HCT116 (cell line): ENCODE results near the gene CRELD2. TPM values are rescaled to one million over a fixed set of nuclear protein-coding genes. Genes with fewer than 3 reads are reported as not detected.

Experiments used
- ATAC-seq: fragments of 200-7000 bp; cut with Tn5 transposase; 2 replicates; pipeline ENCODE4 v1.9.1; 2020; ENCODE audit warnings: mild to moderate bottlenecking, moderate library complexity
- BruUV-seq: library from RNA; stranded (reverse); fragments of 400-500 nt; replicated peaks from 2 replicates; lab custom pipeline; 2021; lab: Mats Ljungman, UMichigan
- CTCF ChIA-PET: fragments of 300-600 bp; sonication (Branson Sonifier 250); formaldehyde crosslinking; loops from one replicate; lab custom pipeline; 2021; ENCODE audit warnings: antibody characterized with exemption; lab: Charles Lee
- POLR2A ChIA-PET: fragments of 300-600, 350-600 bp; sonication (Branson Sonifier 250); formaldehyde crosslinking; loops from one replicate; lab custom pipeline; 2021; ENCODE audit warnings: antibody characterized with exemption; lab: Charles Lee
- RAD21 ChIA-PET, 2 experiments: fragments of 300-600 bp; sonication (Branson Sonifier 250); formaldehyde crosslinking; loops; one replicate each; lab custom pipeline; 2023; ENCODE audit warnings: low total read pairs in 2 of 2; ENCODE audit not compliant: uncharacterized antibody in 2 of 2, unreplicated experiment in 2 of 2, low non-redundant PET in 1 of 2; lab: Charles Lee
- DNase-seq: peaks from one replicate; pipeline ENCODE4 v3.0.0-alpha.2; 2010; ENCODE audit warnings: low read depth, low spot score
- H2AFZ ChIP-seq: fragments of 200-600 bp; shearing (Covaris generic), sonication (generic); 2 replicates; pipeline ENCODE4 v1.6.1; 2017; ENCODE audit warnings: low read depth, mixed run types, mixed read lengths, antibody characterized with exemption, low read length; ENCODE audit not compliant: poor library complexity, severe bottlenecking
- H3K27ac ChIP-seq: 2 replicates; pipeline ENCODE4 v1.5.1; 2012; ENCODE audit warnings: low read depth, low read length
- H3K27me3 ChIP-seq: fragments of 200-600 bp; sonication (generic); 2 replicates; pipeline ENCODE4 v1.6.1; 2016; ENCODE audit warnings: mixed run types, low read length, mixed read lengths; ENCODE audit not compliant: insufficient read depth
- H3K36me3 ChIP-seq, 2 experiments: fragments of 200-500 bp in 1 of 2; fragments of 200-600 bp in 1 of 2; sonication (Bioruptor generic) in 1 of 2; sonication (generic) in 1 of 2; 2 replicates each; pipeline versions ENCODE4 v1.5.1 to v1.6.1; 2014 to 2016; ENCODE audit warnings: low read length in 2 of 2, inconsistent platforms in 1 of 2, mixed read lengths in 1 of 2, mixed run types in 1 of 2; ENCODE audit not compliant: insufficient read depth in 2 of 2, control insufficient read depth in 1 of 2
- H3K4me1 ChIP-seq, 2 experiments: fragments of 200-600 bp in 1 of 2; sonication (generic) in 1 of 2; 2 replicates each; pipeline versions ENCODE4 v1.5.1 to v1.6.1; 2012 to 2017; ENCODE audit warnings: low read length in 2 of 2, inconsistent platforms in 1 of 2, mild to moderate bottlenecking in 1 of 2, mixed read lengths in 1 of 2, mixed run types in 1 of 2, moderate library complexity in 1 of 2; ENCODE audit not compliant: insufficient read depth in 2 of 2, control insufficient read depth in 1 of 2
- H3K4me2 ChIP-seq: fragments of 200-600 bp; sonication (generic); 2 replicates; pipeline ENCODE4 v1.6.1; 2017; ENCODE audit warnings: mixed run types, low read length, mixed read lengths
- H3K4me3 ChIP-seq, 2 experiments: fragments of 200-600 bp in 1 of 2; sonication (generic) in 1 of 2; replicated peaks in 1 of 2; 2 replicates each; pipeline ENCODE4 v1.5.1; 2011 to 2016; ENCODE audit warnings: low read length in 2 of 2, control low read depth in 1 of 2, low read depth in 1 of 2, mild to moderate bottlenecking in 1 of 2, mixed read lengths in 1 of 2, mixed run types in 1 of 2
- H3K79me2 ChIP-seq: fragments of 200-600 bp; sonication (generic); 2 replicates; pipeline ENCODE4 v1.6.1; 2017; ENCODE audit warnings: mild to moderate bottlenecking, mixed run types, low read length, moderate library complexity, mixed read lengths; ENCODE audit not compliant: insufficient read depth
- H3K9ac ChIP-seq: fragments of 200-600 bp; sonication (generic); 2 replicates; pipeline ENCODE4 v1.6.1; 2016; ENCODE audit warnings: low read length, mixed read lengths
- H3K9me2 ChIP-seq: fragments of 200-600 bp; sonication (generic), shearing (Covaris generic); 2 replicates; pipeline ENCODE4 v1.6.1; 2017; ENCODE audit warnings: mixed run types, mild to moderate bottlenecking, moderate library complexity; ENCODE audit not compliant: insufficient read depth
- H3K9me3 ChIP-seq, 2 experiments: fragments of 200-500 bp in 1 of 2; fragments of 200-600 bp in 1 of 2; sonication (Bioruptor generic) in 1 of 2; sonication (generic) in 1 of 2; 2 replicates each; pipeline ENCODE4 v1.6.1; 2014 to 2017; ENCODE audit warnings: low read length in 2 of 2, mixed read lengths in 2 of 2, inconsistent platforms in 1 of 2, low read depth in 1 of 2, mild to moderate bottlenecking in 1 of 2, mixed run types in 1 of 2, moderate library complexity in 1 of 2; ENCODE audit not compliant: control insufficient read depth in 1 of 2, insufficient read depth in 1 of 2
- H4K20me1 ChIP-seq: fragments of 200-600 bp; sonication (generic), shearing (Covaris generic); 2 replicates; pipeline ENCODE4 v1.6.1; 2017; ENCODE audit warnings: mixed run types, mild to moderate bottlenecking, moderate library complexity; ENCODE audit not compliant: insufficient read depth
- ATF3 ChIP-seq: IDR thresholded peaks from 2 replicates; pipeline ENCODE4 v1.6.1; 2012
- CTCF ChIP-seq, 3 experiments: fragments of 200-600 bp in 1 of 3; sonication (generic) in 1 of 3; IDR thresholded peaks in 2 of 3; conservative IDR thresholded peaks in 1 of 3; 2 replicates each; pipeline ENCODE4 v1.5.1; 2012 to 2017; ENCODE audit warnings: low read depth in 2 of 3, low read length in 2 of 3, antibody characterized with exemption in 1 of 3, borderline replicate concordance in 1 of 3, control low read depth in 1 of 3, mild to moderate bottlenecking in 1 of 3, mixed read lengths in 1 of 3, mixed run types in 1 of 3, moderate library complexity in 1 of 3; ENCODE audit not compliant: insufficient read depth in 1 of 3
- EGR1 ChIP-seq: IDR thresholded peaks from 2 replicates; pipeline ENCODE4 v1.6.1; 2012; ENCODE audit warnings: low read depth
- ELF1 ChIP-seq: IDR thresholded peaks from 2 replicates; pipeline ENCODE4 v1.6.1; 2012; ENCODE audit warnings: low read depth, borderline replicate concordance
- EZH2 ChIP-seq: fragments of 200-600 bp; sonication (generic); IDR thresholded peaks from 2 replicates; pipeline ENCODE4 v1.6.1; 2017; ENCODE audit warnings: antibody characterized with exemption, mixed run types
- EZH2phosphoT487 ChIP-seq: fragments of 200-600 bp; IDR thresholded peaks from 2 replicates; pipeline ENCODE4 v1.6.1; 2018; ENCODE audit warnings: antibody characterized with exemption, borderline replicate concordance
- FOSL1 ChIP-seq: IDR thresholded peaks from 2 replicates; pipeline ENCODE4 v1.6.1; 2012; ENCODE audit warnings: low read depth
- SIN3A ChIP-seq: IDR thresholded peaks from 2 replicates; pipeline ENCODE4 v1.6.1; 2012; ENCODE audit warnings: low read depth
- TCF7L2 ChIP-seq: IDR thresholded peaks from 2 replicates; pipeline ENCODE4 v1.7.0; 2011; ENCODE audit warnings: borderline replicate concordance, inconsistent platforms; ENCODE audit not compliant: insufficient read depth, insufficient read length; ENCODE audit errors: extremely low read depth
- YY1 ChIP-seq: IDR thresholded peaks from 2 replicates; pipeline ENCODE4 v1.6.1; 2011; ENCODE audit warnings: low read length, low read depth, moderate library complexity, mild to moderate bottlenecking; ENCODE audit not compliant: insufficient replicate concordance; ENCODE audit errors: extremely low read depth
- ZBTB33 ChIP-seq: IDR thresholded peaks from 2 replicates; pipeline ENCODE4 v1.6.1; 2011; ENCODE audit warnings: mild to moderate bottlenecking, low read length, moderate library complexity; ENCODE audit not compliant: insufficient replicate concordance; ENCODE audit errors: extremely low read depth
- ZNF274 ChIP-seq: fragments of 200-500 bp; sonication (Bioruptor generic); IDR thresholded peaks from 2 replicates; pipeline ENCODE4 v1.6.1; 2014; ENCODE audit warnings: mild to moderate bottlenecking, low read depth, low read length, inconsistent platforms
- intact Hi-C: fragments of 100-400 bp; cut with micrococcal nuclease; formaldehyde crosslinking; loops from 2 replicates; pipeline ENCODE4 v1.10.0; 2022
- total RNA-seq: library from RNA; stranded (reverse); gene quantifications from one replicate; pipeline ENCODE4 v1.2.1, GENCODE V29; 2021; ENCODE audit not compliant: unreplicated experiment

The CRELD2 gene
- total RNA-seq, 1 experiment from 2014 or later, result 45.8 TPM

- Histone ChIP-seq H3K9me2 (no peaks in the 10 kb centered on the region), H3K27ac (no peak overlapping the region), H3K9ac (no peak overlapping the region), H4K20me1 (no peaks in the 10 kb centered on the region), H3K9me3 (no peaks in the 10 kb centered on the region), H3K36me3 (peaks cover 0 to 3% of the 10 kb centered on the region in 2 experiments; a peak in 1 of 4 replicates), H3K27me3 (no peaks in the 10 kb centered on the region), H3K4me1 (peaks cover 0 to 4% of the 10 kb centered on the region in 2 experiments; a peak in 1 of 4 replicates), H3K79me2 (no peaks in the 10 kb centered on the region), H3K4me3 (no peak overlapping the region), H2AFZ (no peak overlapping the region), H3K4me2 (no peak overlapping the region)
- no peak for TF ChIP-seq ZNF274
- TF ChIP-seq ELF1, result no peak
- no peak for TF ChIP-seq EZH2
- TF ChIP-seq YY1, result no peak
- no peak for TF ChIP-seq ZBTB33
- no peak for TF ChIP-seq EGR1
- intact Hi-C loops, result no loop called here
- ATAC-seq (no peak), DNase-seq (no peak)
- CTCF ChIA-PET, result no interaction called here
- RAD21 ChIA-PET, result no interaction called here
- no TSS peak for BruUV-seq
- POLR2A ChIA-PET, result no interaction called here
These were observed 7.2 kb downstream of the CRELD2 start for GRCh38 chr22:49925525-49926128.

GRCh38 chr22:49926916-49927315 is 8.5 kb downstream of the CRELD2 start:
- Histone ChIP-seq H3K9ac (no peak overlapping the region), H3K27ac (no peak overlapping the region), H3K4me3 (no peak overlapping the region), H4K20me1 (no peaks in the 10 kb centered on the region), H3K27me3 (no peaks in the 10 kb centered on the region), H2AFZ (no peak overlapping the region), H3K4me1 (peaks cover 4 to 16% of the 10 kb centered on the region in 2 experiments; a peak in 3 of 4 replicates), H3K36me3 (no peaks in the 10 kb centered on the region), H3K4me2 (no peak overlapping the region), H3K9me2 (no peaks in the 10 kb centered on the region), H3K9me3 (no peaks in the 10 kb centered on the region), H3K79me2 (no peaks in the 10 kb centered on the region)
- ChIA-PET CTCF (interaction anchor here (2.3 kb wide), 1 partner anchor 103 kb away, joined by 8 read pairs; no protein-coding TSS in a partner anchor), RAD21 (no interaction called here), POLR2A (no interaction called here)
- DNase-seq, result no peak
- no peak for ATAC-seq
- intact Hi-C loops, result no loop called here
- BruUV-seq, result no TSS peak
- TF ChIP-seq ZNF274, result no peak
- no peak for TF ChIP-seq TCF7L2
- TF ChIP-seq FOSL1, result no peak
- TF ChIP-seq EZH2phosphoT487, result no peak
- TF ChIP-seq CTCF (IDR thresholded peaks at IDR 0.05 in 2 of 3, conservative IDR thresholded peaks at IDR 0.05 in 1 of 3; ENCODE audit: borderline replicate concordance in 1 of 3, insufficient read depth in 1 of 3, low read depth in 2 of 3, low read length in 2 of 3), result no peak
- TF ChIP-seq YY1, result no peak
- TF ChIP-seq SIN3A, result no peak
- TF ChIP-seq ATF3, result no peak
- no peak for TF ChIP-seq EGR1
